Measurements from ENCODE around the gene GALK2.

GALK2 gene

DNA sequence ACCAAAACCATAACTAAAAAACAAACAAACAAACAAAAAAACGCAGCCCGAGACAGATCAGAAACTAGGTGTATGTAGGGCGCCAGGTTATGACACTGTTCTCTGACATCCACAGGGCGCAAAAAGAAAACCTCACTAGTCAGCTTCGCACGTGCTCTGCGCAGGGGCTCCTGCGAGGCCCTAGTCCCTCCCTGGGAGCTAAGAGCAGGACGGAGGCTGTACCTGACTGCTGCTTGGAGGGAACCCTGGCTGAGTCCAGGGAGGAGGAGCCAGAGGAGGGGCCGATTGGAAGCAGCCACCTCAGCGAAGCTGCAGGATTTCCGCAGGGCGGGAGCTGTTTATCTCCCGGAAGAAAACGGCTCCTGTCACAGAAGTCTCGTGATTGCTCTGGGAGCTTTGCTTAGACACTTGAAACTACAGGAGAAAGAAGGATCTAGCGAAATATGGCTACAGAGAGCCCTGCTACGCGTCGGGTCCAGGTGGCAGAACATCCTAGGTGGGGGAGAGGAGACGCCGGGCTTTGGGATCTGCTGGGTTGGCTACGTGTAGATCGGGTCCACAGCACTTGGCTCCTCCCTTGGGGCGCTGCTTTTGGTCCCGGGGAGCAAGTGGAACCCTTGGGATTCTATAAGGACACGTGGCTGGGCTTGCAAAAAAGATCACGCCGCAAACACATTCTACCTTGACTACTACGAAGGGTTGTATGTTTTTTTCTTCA lies at the start of gene GALK2:
Gene GALK2, plus strand, starts transcription at position 368 of the 718 bp plus-strand sequence. Its CDS starts 76 bp downstream, at position 444.
- TF ChIP-seq, protein P1, sequence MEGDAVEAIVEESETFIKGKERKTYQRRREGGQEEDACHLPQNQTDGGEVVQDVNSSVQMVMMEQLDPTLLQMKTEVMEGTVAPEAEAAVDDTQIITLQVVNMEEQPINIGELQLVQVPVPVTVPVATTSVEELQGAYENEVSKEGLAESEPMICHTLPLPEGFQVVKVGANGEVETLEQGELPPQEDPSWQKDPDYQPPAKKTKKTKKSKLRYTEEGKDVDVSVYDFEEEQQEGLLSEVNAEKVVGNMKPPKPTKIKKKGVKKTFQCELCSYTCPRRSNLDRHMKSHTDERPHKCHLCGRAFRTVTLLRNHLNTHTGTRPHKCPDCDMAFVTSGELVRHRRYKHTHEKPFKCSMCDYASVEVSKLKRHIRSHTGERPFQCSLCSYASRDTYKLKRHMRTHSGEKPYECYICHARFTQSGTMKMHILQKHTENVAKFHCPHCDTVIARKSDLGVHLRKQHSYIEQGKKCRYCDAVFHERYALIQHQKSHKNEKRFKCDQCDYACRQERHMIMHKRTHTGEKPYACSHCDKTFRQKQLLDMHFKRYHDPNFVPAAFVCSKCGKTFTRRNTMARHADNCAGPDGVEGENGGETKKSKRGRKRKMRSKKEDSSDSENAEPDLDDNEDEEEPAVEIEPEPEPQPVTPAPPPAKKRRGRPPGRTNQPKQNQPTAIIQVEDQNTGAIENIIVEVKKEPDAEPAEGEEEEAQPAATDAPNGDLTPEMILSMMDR (conservative IDR thresholded peaks at IDR 0.05; ENCODE audit: low read depth, low read length), result no peak
- Histone ChIP-seq H3K4me3 (IDR thresholded peaks at IDR 0.05; ENCODE audit: insufficient read depth, low read depth, low read length) (no peak within 1 kb of the TSS), H3K36me3 (ENCODE audit: insufficient read depth) (no peaks in the 10 kb centered on the region), H3K79me2 (ENCODE audit: insufficient read depth, low read depth) (peaks cover 7% of the 10 kb centered on the region), H4K20me1 (ENCODE audit: insufficient read depth) (no peaks in the 10 kb centered on the region), H3K9ac (peak within 1 kb of the TSS; percentile 79), H2AFZ (ENCODE audit: low read depth) (peak within 1 kb of the TSS; percentile 77), H3K27me3 (ENCODE audit: insufficient read depth, low read depth) (no peaks in the 10 kb centered on the region), H3K27ac (peak within 1 kb of the TSS; percentile 55), H3K4me2 (peak within 1 kb of the TSS; percentile 79), H3K4me1 (ENCODE audit: low read depth, poor library complexity, severe bottlenecking) (peaks cover 20% of the 10 kb centered on the region)

DNA sequence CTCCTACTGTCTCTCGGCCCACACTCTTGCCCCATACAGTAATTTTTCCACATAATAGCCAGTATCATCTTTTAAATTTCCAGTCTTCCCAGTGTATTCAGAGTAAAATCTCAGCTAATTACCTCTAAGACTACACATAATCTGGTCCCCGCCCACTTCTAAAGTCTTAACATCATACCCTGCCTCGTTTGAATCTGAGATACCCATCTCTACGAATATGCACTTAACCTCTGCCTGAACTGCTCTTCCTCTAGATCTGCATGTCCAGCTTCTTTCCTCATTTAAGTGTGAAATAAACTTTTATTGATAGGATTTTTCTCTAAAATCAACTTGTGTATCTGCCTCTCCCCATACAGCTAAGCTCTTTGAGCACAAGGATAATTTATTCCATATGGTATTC lies 49.2 kb upstream of the GALK2 start:
- H3K79me2 ChIP-seq (ENCODE audit: insufficient read depth, low read depth), result no peaks in the 10 kb centered on the region
- H2AFZ ChIP-seq (ENCODE audit: low read depth), result no peak overlapping the region
- no peaks in the 10 kb centered on the region for H3K27me3 ChIP-seq (ENCODE audit: insufficient read depth, low read depth)
- H3K4me2 ChIP-seq, result no peak overlapping the region
- H3K9ac ChIP-seq, result no peak overlapping the region
- H3K4me1 ChIP-seq (ENCODE audit: low read depth, poor library complexity, severe bottlenecking), result no peaks in the 10 kb centered on the region
- H4K20me1 ChIP-seq (ENCODE audit: insufficient read depth), result no peaks in the 10 kb centered on the region
- TF ChIP-seq, protein P1 (conservative IDR thresholded peaks at IDR 0.05; ENCODE audit: low read depth, low read length), result no peak
- no peak overlapping the region for H3K27ac ChIP-seq
- H3K4me3 ChIP-seq (IDR thresholded peaks at IDR 0.05; ENCODE audit: insufficient read depth, low read depth, low read length), result no peak overlapping the region
- H3K36me3 ChIP-seq (ENCODE audit: insufficient read depth), result no peaks in the 10 kb centered on the region

DNA sequence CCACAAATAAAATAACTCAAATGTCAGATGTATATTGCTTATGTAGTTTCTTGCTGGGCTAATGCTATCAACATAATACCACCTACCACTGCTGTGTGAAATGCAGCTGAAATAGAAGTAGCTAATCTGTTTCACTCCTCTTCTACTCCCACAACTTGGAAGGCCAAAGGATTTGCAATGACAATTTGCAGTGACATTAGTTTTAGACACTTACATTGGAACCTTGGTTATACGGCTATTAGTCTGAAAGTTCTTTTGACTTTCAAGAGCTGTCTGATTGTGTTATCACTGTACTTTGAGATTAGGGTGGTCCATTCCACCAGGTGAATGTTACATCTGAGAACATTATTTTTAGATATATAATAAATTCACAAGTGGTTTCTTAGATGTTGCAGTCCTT lies 48.1 kb upstream of the GALK2 start:
- Histone ChIP-seq H3K4me3 (IDR thresholded peaks at IDR 0.05; ENCODE audit: insufficient read depth, low read depth, low read length) (no peak overlapping the region), H2AFZ (ENCODE audit: low read depth) (no peak overlapping the region), H3K36me3 (ENCODE audit: insufficient read depth) (no peaks in the 10 kb centered on the region), H3K4me2 (no peak overlapping the region), H3K4me1 (ENCODE audit: low read depth, poor library complexity, severe bottlenecking) (no peaks in the 10 kb centered on the region), H3K27ac (no peak overlapping the region), H4K20me1 (ENCODE audit: insufficient read depth) (no peaks in the 10 kb centered on the region), H3K79me2 (ENCODE audit: insufficient read depth, low read depth) (no peaks in the 10 kb centered on the region), H3K27me3 (ENCODE audit: insufficient read depth, low read depth) (no peaks in the 10 kb centered on the region), H3K9ac (no peak overlapping the region)
- TF ChIP-seq, protein P1 (conservative IDR thresholded peaks at IDR 0.05; ENCODE audit: low read depth, low read length), result no peak

DNA sequence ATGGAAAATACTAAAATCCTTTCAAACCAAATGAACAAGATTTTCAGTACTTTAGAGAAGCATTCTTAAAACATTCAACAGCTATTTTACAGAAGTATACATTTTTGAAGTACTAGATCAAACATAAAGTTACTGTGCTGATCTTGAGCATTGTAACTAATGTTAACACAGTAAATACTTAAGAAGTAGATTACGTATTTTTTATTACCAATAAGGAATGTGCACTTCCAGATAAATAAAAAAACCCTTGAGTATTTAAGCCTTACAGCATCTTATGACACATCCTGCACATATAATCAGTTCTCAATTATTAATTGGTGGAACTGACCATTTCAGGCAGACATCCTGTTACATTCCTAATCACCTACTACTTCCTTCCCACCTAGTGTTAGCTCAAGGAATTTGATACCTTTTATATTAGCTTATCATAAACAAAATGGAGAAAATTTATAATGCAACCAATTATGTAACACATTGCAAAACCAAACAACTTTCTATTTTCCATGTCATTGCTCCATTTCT lies 47.4 kb upstream of the GALK2 start:
- Histone ChIP-seq H3K79me2 (ENCODE audit: insufficient read depth, low read depth) (no peaks in the 10 kb centered on the region), H3K27ac (no peak overlapping the region)
- TF ChIP-seq, protein P1 (conservative IDR thresholded peaks at IDR 0.05; ENCODE audit: low read depth, low read length), result no peak

More for the DNA sequence above, 47.4 kb upstream of the GALK2 start:
- H3K4me1 ChIP-seq (ENCODE audit: low read depth, poor library complexity, severe bottlenecking), result no peaks in the 10 kb centered on the region
- no peak overlapping the region for H3K4me2 ChIP-seq
- H2AFZ ChIP-seq (ENCODE audit: low read depth), result no peak overlapping the region
- no peaks in the 10 kb centered on the region for H3K36me3 ChIP-seq (ENCODE audit: insufficient read depth)
- H4K20me1 ChIP-seq (ENCODE audit: insufficient read depth), result no peaks in the 10 kb centered on the region
- H3K27me3 ChIP-seq (ENCODE audit: insufficient read depth, low read depth), result no peaks in the 10 kb centered on the region
- no peak overlapping the region for H3K4me3 ChIP-seq (IDR thresholded peaks at IDR 0.05; ENCODE audit: insufficient read depth, low read depth, low read length)
- H3K9ac ChIP-seq, result no peak overlapping the region

Data from KMS-11 (cell line).